ENCODE data around the gene PKD1. TPM values are rescaled to one million over a fixed set of nuclear protein-coding genes. Genes with fewer than 3 reads are reported as not detected.
A peak's percentile ranks its signal among the peaks of the same experiment; 100 is the strongest.
"Not testable (repeated sequence)": the region's sequence is repeated elsewhere in the genome, so short reads cannot be mapped to it uniquely, and the experiment has no call there.

PKD1 gene
- 100 to 1,000 TPM; 168 to 376 (median 339) TPM for total RNA-seq

- Histone ChIP-seq H3K4me3 (peak within 1 kb of the TSS; percentile 52 to 75 (median 67)), H3K4me1 (peaks cover 13 to 38% of the 10 kb centered on the region in 2 donors), H3K27ac (peak within 1 kb of the TSS; percentile 86 to 93 (median 90))
- H3K27me3 ChIP-seq; H3K36me3 ChIP-seq; intact Hi-C loops (cut with DNase I; ENCODE audit: low total_unique reads); H3K9me3 ChIP-seq: not testable (repeated sequence)
- in situ Hi-C loops (cut with MboI; ENCODE audit: low sequenced_read_pairs in 4 of 4) = loop anchor here in 1 of 4 donors (5.0 kb wide), 1 partner anchor 124 kb away; no protein-coding TSS in a partner anchor
- DNase-seq (peak; percentile 93 to 98), ATAC-seq (peak; percentile 55 to 78)
- peak; percentile 72 to 81 for TF ChIP-seq POLR2A (IDR thresholded peaks at IDR 0.05)
Observed at GRCh38 chr16:2135770-2136490, at the start of gene PKD1. PKD1 (minus strand) TSS chr16:2135898; CDS start chr16:2135689, 209 bp downstream.

GRCh38 chr16:2184962-2185361 lies 49.3 kb upstream of the PKD1 start:
- no peak overlapping the region for H3K27ac ChIP-seq
- H3K9me3 ChIP-seq = no peaks in the 10 kb centered on the region
- TF ChIP-seq CTCF (IDR thresholded peaks at IDR 0.05 in 4 of 5, conservative IDR thresholded peaks at IDR 0.05 in 1 of 5) (no peak), POLR2A (IDR thresholded peaks at IDR 0.05) (no peak)
- intact Hi-C loops (cut with DNase I; ENCODE audit: low total_unique reads) = no loop called here
- DNase-seq (no peak), ATAC-seq (no peak)
- in situ Hi-C loops (cut with MboI; ENCODE audit: low sequenced_read_pairs in 4 of 4) = no loop called here
- no peaks in the 10 kb centered on the region for H3K36me3 ChIP-seq
- H3K27me3 ChIP-seq = no peaks in the 10 kb centered on the region
- H3K4me3 ChIP-seq = no peak overlapping the region
- no peaks in the 10 kb centered on the region for H3K4me1 ChIP-seq

- Histone ChIP-seq H3K4me1 (no peaks in the 10 kb centered on the region), H3K36me3 (no peaks in the 10 kb centered on the region), H3K27me3 (no peaks in the 10 kb centered on the region), H3K9me3 (no peaks in the 10 kb centered on the region), H3K4me3 (no peak overlapping the region), H3K27ac (no peak overlapping the region)
- ATAC-seq (no peak), DNase-seq (no peak)
- no peak for TF ChIP-seq POLR2A (IDR thresholded peaks at IDR 0.05)
- TF ChIP-seq CTCF (IDR thresholded peaks at IDR 0.05 in 4 of 5, conservative IDR thresholded peaks at IDR 0.05 in 1 of 5) = no peak
- in situ Hi-C loops (cut with MboI; ENCODE audit: low sequenced_read_pairs in 4 of 4) = no loop called here
- intact Hi-C loops (cut with DNase I; ENCODE audit: low total_unique reads) = no loop called here
Observed at GRCh38 chr16:2184346-2184745, 48.6 kb upstream of the PKD1 start.

- no peaks in the 10 kb centered on the region for H3K36me3 ChIP-seq
- no peak overlapping the region for H3K4me3 ChIP-seq
- DNase-seq (no peak), ATAC-seq (no peak)
- no peak for TF ChIP-seq CTCF (IDR thresholded peaks at IDR 0.05 in 4 of 5, conservative IDR thresholded peaks at IDR 0.05 in 1 of 5)
- no peak for TF ChIP-seq POLR2A (IDR thresholded peaks at IDR 0.05)
- no peaks in the 10 kb centered on the region for H3K27me3 ChIP-seq
- H3K9me3 ChIP-seq = no peaks in the 10 kb centered on the region
- in situ Hi-C loops (cut with MboI; ENCODE audit: low sequenced_read_pairs in 4 of 4) (no loop called here), intact Hi-C loops (cut with DNase I; ENCODE audit: low total_unique reads) (no loop called here)
- H3K4me1 ChIP-seq = no peaks in the 10 kb centered on the region
- H3K27ac ChIP-seq = no peak overlapping the region
Observed at GRCh38 chr16:2183671-2184070, 48.0 kb upstream of the PKD1 start.

- in situ Hi-C loops (cut with MboI; ENCODE audit: low sequenced_read_pairs in 4 of 4) = no loop called here
- no peak overlapping the region for H3K27ac ChIP-seq
Observed at GRCh38 chr16:2181952-2182351, 46.3 kb upstream of the PKD1 start.

More at GRCh38 chr16:2181952-2182351, 46.3 kb upstream of the PKD1 start:
- H3K36me3 ChIP-seq = peaks cover 0 to 2% of the 10 kb centered on the region in 2 donors
- TF ChIP-seq CTCF (IDR thresholded peaks at IDR 0.05 in 4 of 5, conservative IDR thresholded peaks at IDR 0.05 in 1 of 5) (no peak), POLR2A (IDR thresholded peaks at IDR 0.05) (no peak)
- intact Hi-C loops (cut with DNase I; ENCODE audit: low total_unique reads) = no loop called here
- H3K4me1 ChIP-seq = no peaks in the 10 kb centered on the region
- H3K4me3 ChIP-seq = no peak overlapping the region
- H3K9me3 ChIP-seq = no peaks in the 10 kb centered on the region
- no peaks in the 10 kb centered on the region for H3K27me3 ChIP-seq
- no peak for DNase-seq
- ATAC-seq = no peak
